Loucy (cell line): ENCODE measurements around the gene FREM2.

Experiments
- H2AFZ ChIP-seq: fragments of 200-600 bp; sonication (generic); 2 replicates; pipeline ENCODE4 v1.6.0; 2016; ENCODE audit warnings: antibody characterized with exemption, mild to moderate bottlenecking, low read length, moderate library complexity
- H3F3A ChIP-seq: fragments of 200-600 bp; 2 replicates; pipeline ENCODE4 v1.6.0; 2016; ENCODE audit warnings: antibody characterized with exemption, low read depth, mild to moderate bottlenecking
- H3K27me3 ChIP-seq: fragments of 200-600 bp; sonication (generic); 2 replicates; pipeline ENCODE4 v1.6.1; 2014; ENCODE audit warnings: low read length, mild to moderate bottlenecking; ENCODE audit not compliant: insufficient read depth, poor library complexity, severe bottlenecking
- H3K36me3 ChIP-seq: fragments of 200-600 bp; sonication (generic); 2 replicates; pipeline ENCODE4 v1.6.1; 2016; ENCODE audit warnings: low read length; ENCODE audit not compliant: insufficient read depth
- H3K4me1 ChIP-seq: fragments of 200-600 bp; sonication (generic); 2 replicates; pipeline ENCODE4 v1.5.1; 2014; ENCODE audit warnings: low read length, mild to moderate bottlenecking; ENCODE audit not compliant: insufficient read depth, poor library complexity, severe bottlenecking
- H3K4me2 ChIP-seq: fragments of 200-600 bp; sonication (generic); 2 replicates; pipeline ENCODE4 v1.6.0; 2014; ENCODE audit warnings: antibody characterized with exemption, low read length, low read depth, mild to moderate bottlenecking; ENCODE audit not compliant: poor library complexity, severe bottlenecking
- H3K4me3 ChIP-seq: fragments of 200-600 bp; sonication (generic); 2 replicates; pipeline ENCODE4 v1.5.1; 2014; ENCODE audit warnings: low read length, mild to moderate bottlenecking, mixed read lengths; ENCODE audit not compliant: poor library complexity, severe bottlenecking
- H3K79me2 ChIP-seq: fragments of 200-600 bp; sonication (generic); 2 replicates; pipeline ENCODE4 v1.6.1; 2014; ENCODE audit warnings: low read length; ENCODE audit not compliant: insufficient read depth
- H3K9ac ChIP-seq: fragments of 200-600 bp; sonication (generic); 2 replicates; pipeline ENCODE4 v1.6.0; 2014; ENCODE audit warnings: mild to moderate bottlenecking, low read depth, low read length, moderate library complexity; ENCODE audit not compliant: poor library complexity, severe bottlenecking
- H3K9me2 ChIP-seq: fragments of 200-600 bp; sonication (generic); replicated peaks from 2 replicates; pipeline ENCODE4 v1.6.1; 2016; ENCODE audit warnings: low read depth, low read length, mixed read lengths
- H3K9me3 ChIP-seq: fragments of 200-600 bp; sonication (generic); 2 replicates; pipeline ENCODE4 v1.6.1; 2014; ENCODE audit warnings: mild to moderate bottlenecking, antibody characterized with exemption, low read length, low read depth; ENCODE audit not compliant: insufficient read depth
- H4K20me1 ChIP-seq: fragments of 200-600 bp; sonication (generic); 2 replicates; pipeline ENCODE4 v1.6.0; 2014; ENCODE audit warnings: antibody characterized with exemption, low read length, mild to moderate bottlenecking; ENCODE audit not compliant: insufficient read depth, poor library complexity, severe bottlenecking
- CTCF ChIP-seq: fragments of 200-600 bp; sonication (generic); conservative IDR thresholded peaks from 2 replicates; pipeline ENCODE4 v1.5.1; 2014; ENCODE audit warnings: mild to moderate bottlenecking, antibody characterized with exemption, low read length
- EZH2phosphoT487 ChIP-seq: fragments of 200-600 bp; IDR thresholded peaks from 2 replicates; pipeline ENCODE4 v1.6.1; 2018; ENCODE audit warnings: antibody characterized with exemption, mild to moderate bottlenecking, moderate library complexity, borderline replicate concordance

The FREM2 gene

GRCh38 chr13:38824342-38824741 is 137.5 kb downstream of the FREM2 start:
- no peaks in the 10 kb centered on the region for H3K4me1 ChIP-seq

GRCh38 chr13:38826182-38826813 is 139.4 kb downstream of the FREM2 start:
- TF ChIP-seq CTCF (no peak), EZH2phosphoT487 (no peak)
- H4K20me1 ChIP-seq = no peaks in the 10 kb centered on the region
- H3K79me2 ChIP-seq = no peaks in the 10 kb centered on the region

More at GRCh38 chr13:38824342-38824741, 137.5 kb downstream of the FREM2 start:
- Histone ChIP-seq H3K9ac (no peak overlapping the region), H3K27me3 (no peaks in the 10 kb centered on the region), H3K4me3 (no peak overlapping the region), H3K4me2 (no peak overlapping the region), H4K20me1 (no peaks in the 10 kb centered on the region), H2AFZ (no peak overlapping the region), H3F3A (no peaks in the 10 kb centered on the region), H3K36me3 (no peaks in the 10 kb centered on the region), H3K9me3 (no peaks in the 10 kb centered on the region), H3K9me2 (no peaks in the 10 kb centered on the region), H3K79me2 (no peaks in the 10 kb centered on the region)
- TF ChIP-seq EZH2phosphoT487 (no peak), CTCF (no peak)

GRCh38 chr13:38830442-38831045 is 143.7 kb downstream of the FREM2 start:
- H3K9me2 ChIP-seq = no peaks in the 10 kb centered on the region
- no peaks in the 10 kb centered on the region for H3K9me3 ChIP-seq
- H3K4me2 ChIP-seq = no peak overlapping the region
- H3K4me1 ChIP-seq = no peaks in the 10 kb centered on the region
- TF ChIP-seq EZH2phosphoT487 (no peak), CTCF (no peak)
- H3K79me2 ChIP-seq = no peaks in the 10 kb centered on the region
- no peak overlapping the region for H3K4me3 ChIP-seq
- H4K20me1 ChIP-seq = no peaks in the 10 kb centered on the region
- H3K27me3 ChIP-seq = no peaks in the 10 kb centered on the region
- no peak overlapping the region for H2AFZ ChIP-seq
- no peak overlapping the region for H3K9ac ChIP-seq
- H3K36me3 ChIP-seq = no peaks in the 10 kb centered on the region
- no peaks in the 10 kb centered on the region for H3F3A ChIP-seq

More at GRCh38 chr13:38826182-38826813, 139.4 kb downstream of the FREM2 start:
- Histone ChIP-seq H3K4me2 (no peak overlapping the region), H3K9me3 (no peaks in the 10 kb centered on the region), H3K36me3 (no peaks in the 10 kb centered on the region), H3K9ac (no peak overlapping the region), H3K4me1 (no peaks in the 10 kb centered on the region), H3K9me2 (no peaks in the 10 kb centered on the region), H2AFZ (no peak overlapping the region), H3K27me3 (no peaks in the 10 kb centered on the region), H3F3A (no peaks in the 10 kb centered on the region), H3K4me3 (no peak overlapping the region)
